Tibial artery (tissue), 4 donors: Measurements from ENCODE around the gene LINC00632.

Source experiments
- DNase-seq, 2 donors: peaks; one replicate each; pipeline ENCODE4 v3.0.0-alpha.2; 2019
- H3K27ac ChIP-seq, 2 donors: fragments of 200-600 bp; sonication (generic) in 1 of 2; 1 replicate in 1 of 2; 2 replicates in 1 of 2; pipeline ENCODE4 v1.5.1; 2018 to 2019; ENCODE audit warnings: mild to moderate bottlenecking in 1 of 2
- H3K27me3 ChIP-seq, 2 donors: fragments of 200-600 bp; sonication (generic) in 1 of 2; one replicate each; pipeline versions ENCODE4 v1.5.1 to v1.6.0; 2016 to 2019
- H3K36me3 ChIP-seq, 3 donors: fragments of 200-600 bp; sonication (generic) in 2 of 3; one replicate each; pipeline ENCODE4 v1.5.1; 2016 to 2019; ENCODE audit warnings: mild to moderate bottlenecking in 2 of 3
- H3K4me1 ChIP-seq, 4 donors: fragments of 200-600 bp; sonication (generic) in 2 of 4; 1 replicate in 3 of 4; 2 replicates in 1 of 4; pipeline ENCODE4 v1.5.1; 2016 to 2019
- H3K4me3 ChIP-seq, 2 donors: fragments of 200-600 bp; sonication (generic) in 1 of 2; 1 replicate in 1 of 2; 2 replicates in 1 of 2; pipeline ENCODE4 v1.5.1; 2018 to 2019; ENCODE audit warnings: mild to moderate bottlenecking in 2 of 2
- H3K9me3 ChIP-seq, 3 donors: fragments of 200-600 bp; sonication (generic) in 1 of 3; one replicate each; pipeline ENCODE4 v1.5.1; 2016 to 2019
- CTCF ChIP-seq, 2 experiments: fragments of 200-600 bp in 1 of 2; fragments of 450-650 bp in 1 of 2; IDR thresholded peaks; one replicate each; pipeline ENCODE4 v1.5.1; 2017 to 2019; ENCODE audit warnings: antibody characterized with exemption in 2 of 2, mild to moderate bottlenecking in 1 of 2, moderate library complexity in 1 of 2
- intact Hi-C: fragments of 100-400 bp; cut with DNase I; formaldehyde crosslinking; loops from one replicate; pipeline ENCODE4 v1.15.0; 2023; ENCODE audit warnings: low total_unique reads

The LINC00632 gene

GRCh38 chrX:140765043-140765784 lies 55.7 kb downstream of the LINC00632 start:
- Histone ChIP-seq H3K27ac (peak overlapping the region; percentile 68 to 71), H3K9me3 (no peaks in the 10 kb centered on the region), H3K4me1 (no peaks in the 10 kb centered on the region), H3K27me3 (no peaks in the 10 kb centered on the region), H3K36me3 (no peaks in the 10 kb centered on the region), H3K4me3 (peak overlapping the region; percentile 55 to 63)
- no peak for DNase-seq
- intact Hi-C loops, result no loop called here
- TF ChIP-seq CTCF (IDR thresholded peaks at IDR 0.05), result no peak

- DNase-seq, result peak; percentile 33 to 68
- intact Hi-C loops, result no loop called here
- H3K4me3 ChIP-seq, result peak overlapping the region; percentile 55 to 63
Observed at GRCh38 chrX:140766024-140766611, 56.6 kb downstream of the LINC00632 start.

GRCh38 chrX:140767646-140768045 lies 58.1 kb downstream of the LINC00632 start:
- H3K27me3 ChIP-seq, result no peaks in the 10 kb centered on the region
- intact Hi-C loops, result no loop called here
- TF ChIP-seq CTCF (IDR thresholded peaks at IDR 0.05), result no peak
- H3K9me3 ChIP-seq, result no peaks in the 10 kb centered on the region
- H3K4me1 ChIP-seq, result no peaks in the 10 kb centered on the region
- no peak overlapping the region for H3K4me3 ChIP-seq
- H3K27ac ChIP-seq, result no peak overlapping the region
- no peaks in the 10 kb centered on the region for H3K36me3 ChIP-seq
- no peak for DNase-seq

More at GRCh38 chrX:140766024-140766611, 56.6 kb downstream of the LINC00632 start:
- Histone ChIP-seq H3K36me3 (no peaks in the 10 kb centered on the region), H3K27me3 (no peaks in the 10 kb centered on the region), H3K4me1 (no peaks in the 10 kb centered on the region), H3K27ac (peak overlapping the region; percentile 68 to 71), H3K9me3 (no peaks in the 10 kb centered on the region)
- TF ChIP-seq CTCF (IDR thresholded peaks at IDR 0.05), result peak; percentile 55 to 71

- Histone ChIP-seq H3K27ac (no peak overlapping the region), H3K4me3 (no peak overlapping the region), H3K9me3 (no peaks in the 10 kb centered on the region), H3K27me3 (no peaks in the 10 kb centered on the region), H3K36me3 (peaks cover 0 to 4% (median 0%) of the 10 kb centered on the region in 3 donors), H3K4me1 (no peaks in the 10 kb centered on the region)
- DNase-seq, result no peak
- no peak for TF ChIP-seq CTCF (IDR thresholded peaks at IDR 0.05)
- intact Hi-C loops, result no loop called here
Observed at GRCh38 chrX:140775211-140775610, 65.7 kb downstream of the LINC00632 start.

DNA sequence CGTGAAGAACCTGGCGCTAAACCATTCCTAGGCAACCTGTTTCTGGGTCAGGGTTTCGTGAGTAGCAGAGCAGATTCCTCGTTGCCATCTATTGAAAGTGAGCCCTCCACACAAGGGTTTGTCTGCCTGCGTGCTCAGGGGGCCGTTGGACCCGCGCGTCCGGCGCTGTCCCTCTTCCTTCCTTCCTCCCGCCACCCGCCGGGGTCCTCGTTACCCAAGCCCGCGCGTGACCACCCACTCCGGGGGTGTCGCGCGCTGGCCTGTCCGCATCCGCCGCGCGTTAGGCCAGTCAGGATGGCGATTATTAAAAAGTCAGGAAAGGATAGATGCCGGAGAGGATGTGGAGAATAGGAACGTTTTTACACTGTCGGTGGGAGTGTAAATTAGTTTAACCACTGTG lies 66.8 kb downstream of the LINC00632 start:
- Histone ChIP-seq H3K4me3 (no peak overlapping the region), H3K27me3 (no peaks in the 10 kb centered on the region), H3K4me1 (no peaks in the 10 kb centered on the region), H3K36me3 (peaks cover 0 to 4% (median 0%) of the 10 kb centered on the region in 3 donors), H3K27ac (no peak overlapping the region), H3K9me3 (no peaks in the 10 kb centered on the region)
- no peak for TF ChIP-seq CTCF (IDR thresholded peaks at IDR 0.05)
- DNase-seq, result no peak
- intact Hi-C loops, result no loop called here
